Measurements from ENCODE around the gene FAM107A.
A peak's percentile ranks its signal among the peaks of the same experiment; 100 is the strongest.

- no peak for TF ChIP-seq CTCF (IDR thresholded peaks at IDR 0.05; ENCODE audit: insufficient read depth, low read depth, low read length)
- TF ChIP-seq EZH2 (IDR thresholded peaks at IDR 0.05; ENCODE audit: insufficient read depth, low read length), result peak; percentile 87
These were observed 9.6 kb upstream of the FAM107A start for GRCh38 chr3:58586776-58587192.

Measured in astrocyte (in vitro differentiated cells and primary cell).